GM12872 (cell line): Measurements from ENCODE around the gene OSTC.

Experiments
- TF ChIP-seq, protein P1 (sequence below): IDR thresholded peaks from 3 replicates; pipeline ENCODE4 v1.5.1; 2011; ENCODE audit warnings: low read depth, mild to moderate bottlenecking, low read length, moderate library complexity; ENCODE audit not compliant: insufficient read depth

OSTC gene

DNA sequence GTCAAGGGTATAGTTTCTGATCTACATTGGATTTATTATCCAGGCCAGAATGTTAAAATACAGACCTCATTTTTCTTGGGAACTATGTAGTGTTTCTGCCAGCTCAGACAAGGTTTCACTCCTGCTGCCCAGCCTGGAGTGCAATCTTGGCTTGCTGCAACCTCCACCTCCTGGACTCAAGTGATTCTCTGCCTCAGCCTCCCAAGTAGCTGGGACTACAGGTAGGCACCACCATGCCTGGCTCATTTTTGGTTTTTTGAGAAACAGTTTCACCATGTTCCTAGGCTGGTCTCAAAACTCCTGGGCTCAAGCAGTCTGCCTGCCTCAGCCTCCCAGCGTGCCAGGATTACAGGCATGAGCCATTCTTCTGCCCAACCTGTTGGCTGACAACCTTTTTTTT lies 24.3 kb upstream of the OSTC start:
- TF ChIP-seq, protein P1, sequence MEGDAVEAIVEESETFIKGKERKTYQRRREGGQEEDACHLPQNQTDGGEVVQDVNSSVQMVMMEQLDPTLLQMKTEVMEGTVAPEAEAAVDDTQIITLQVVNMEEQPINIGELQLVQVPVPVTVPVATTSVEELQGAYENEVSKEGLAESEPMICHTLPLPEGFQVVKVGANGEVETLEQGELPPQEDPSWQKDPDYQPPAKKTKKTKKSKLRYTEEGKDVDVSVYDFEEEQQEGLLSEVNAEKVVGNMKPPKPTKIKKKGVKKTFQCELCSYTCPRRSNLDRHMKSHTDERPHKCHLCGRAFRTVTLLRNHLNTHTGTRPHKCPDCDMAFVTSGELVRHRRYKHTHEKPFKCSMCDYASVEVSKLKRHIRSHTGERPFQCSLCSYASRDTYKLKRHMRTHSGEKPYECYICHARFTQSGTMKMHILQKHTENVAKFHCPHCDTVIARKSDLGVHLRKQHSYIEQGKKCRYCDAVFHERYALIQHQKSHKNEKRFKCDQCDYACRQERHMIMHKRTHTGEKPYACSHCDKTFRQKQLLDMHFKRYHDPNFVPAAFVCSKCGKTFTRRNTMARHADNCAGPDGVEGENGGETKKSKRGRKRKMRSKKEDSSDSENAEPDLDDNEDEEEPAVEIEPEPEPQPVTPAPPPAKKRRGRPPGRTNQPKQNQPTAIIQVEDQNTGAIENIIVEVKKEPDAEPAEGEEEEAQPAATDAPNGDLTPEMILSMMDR, result no peak

DNA sequence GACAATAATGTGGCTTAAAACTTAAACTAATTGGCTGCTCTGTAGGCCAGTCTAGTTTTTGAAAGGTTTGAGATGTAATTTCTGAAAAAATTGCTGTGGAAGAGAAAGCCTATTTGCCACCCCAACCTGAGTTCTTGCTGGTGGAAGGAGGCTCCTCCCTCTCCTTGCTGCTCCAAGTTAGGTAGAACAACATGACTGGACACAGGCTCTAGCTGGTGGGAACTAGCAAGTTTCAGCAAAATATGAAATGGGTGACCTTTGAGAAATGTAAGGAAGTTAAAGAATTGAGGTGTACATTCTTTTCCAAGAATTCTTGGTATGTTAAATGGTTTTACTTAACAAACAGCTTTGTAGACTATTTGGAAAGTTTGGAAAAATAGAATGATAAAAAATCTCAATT lies 22.0 kb upstream of the OSTC start:
- TF ChIP-seq, protein P1, result no peak

DNA sequence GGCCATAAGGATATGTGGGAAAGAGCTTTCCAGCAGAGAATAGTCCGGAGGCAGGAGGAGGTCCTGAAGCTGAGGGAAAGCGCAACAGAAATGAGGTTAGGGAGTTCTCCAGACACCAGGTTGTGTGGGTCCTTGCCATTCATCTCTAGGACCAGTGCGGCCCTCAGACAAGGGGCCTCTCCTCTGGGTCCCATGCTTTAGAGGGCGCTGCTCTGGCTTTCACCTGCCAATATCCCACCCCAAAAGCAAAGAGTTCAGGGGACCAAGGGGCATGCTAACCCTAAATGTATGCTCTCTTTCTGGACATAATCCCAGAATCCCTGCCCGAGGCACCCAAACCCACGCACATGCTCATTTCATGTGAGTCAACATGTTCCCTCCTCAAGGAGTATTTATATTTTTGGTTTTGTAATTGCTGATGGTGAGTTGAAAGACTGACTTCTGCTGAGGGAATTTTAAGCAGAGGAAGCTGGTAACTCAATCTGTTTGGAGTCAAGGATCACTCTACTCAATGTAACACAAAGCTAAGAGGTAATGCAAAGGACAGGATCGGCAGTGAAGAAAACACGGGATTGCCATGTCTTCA lies 15.2 kb upstream of the OSTC start:
- TF ChIP-seq, protein P1, result no peak

DNA sequence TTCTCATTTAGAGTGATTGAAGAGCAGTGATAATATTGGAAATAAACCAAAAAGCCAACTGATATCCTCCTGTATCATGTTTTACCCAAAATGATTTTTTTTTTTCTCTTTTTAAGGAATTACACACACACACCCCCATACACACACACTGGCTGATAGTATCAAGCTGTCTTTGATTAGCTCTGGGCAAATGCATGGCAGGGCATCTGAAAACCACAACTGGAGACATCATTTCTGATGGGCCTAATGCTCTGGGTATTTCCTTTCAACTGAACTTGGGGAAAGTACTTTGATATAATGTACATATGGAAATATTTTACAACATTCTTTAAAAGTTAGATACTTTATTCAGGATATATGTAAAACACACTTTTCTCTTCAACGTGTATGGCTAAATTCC lies 14.2 kb upstream of the OSTC start:
- TF ChIP-seq, protein P1, result no peak

DNA sequence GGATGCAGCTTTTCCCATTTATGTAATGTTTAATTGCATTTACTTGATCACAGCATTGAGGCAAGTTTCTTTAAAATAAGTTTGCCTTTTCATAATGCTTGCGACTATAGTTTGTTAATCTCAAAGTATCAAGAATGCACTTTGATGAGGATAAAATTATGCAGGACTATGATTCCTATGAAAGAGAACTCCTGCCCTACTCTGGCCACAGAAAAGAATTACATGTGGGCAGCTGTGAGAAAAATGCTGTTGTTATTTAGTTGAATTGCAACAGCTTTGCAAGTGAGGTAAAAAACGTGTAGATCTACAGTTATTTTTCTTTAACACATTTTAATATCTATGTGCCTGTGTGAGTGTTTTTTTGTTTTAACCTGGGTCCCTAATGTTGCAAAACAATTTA lies 12.5 kb upstream of the OSTC start:
- TF ChIP-seq, protein P1, result no peak

DNA sequence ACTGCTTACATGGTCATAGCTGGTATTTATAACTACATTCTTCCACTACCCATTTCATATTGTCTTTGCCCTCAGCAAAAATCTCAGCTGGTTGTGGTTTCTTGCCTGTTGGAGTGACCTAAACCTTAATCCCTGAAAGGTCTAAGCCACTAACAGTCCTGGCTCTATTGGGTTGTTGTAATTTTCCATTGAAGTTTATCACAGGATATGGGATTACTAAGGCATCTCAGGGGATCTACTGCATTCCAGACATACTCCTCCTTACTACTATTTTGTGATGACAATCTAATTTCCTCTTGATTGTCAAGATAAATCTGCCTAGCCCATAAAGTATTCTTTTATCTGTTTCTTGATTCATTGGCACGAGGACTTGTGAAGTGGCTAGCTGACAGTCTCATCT lies 6.2 kb upstream of the OSTC start:
- TF ChIP-seq, protein P1, result no peak

DNA sequence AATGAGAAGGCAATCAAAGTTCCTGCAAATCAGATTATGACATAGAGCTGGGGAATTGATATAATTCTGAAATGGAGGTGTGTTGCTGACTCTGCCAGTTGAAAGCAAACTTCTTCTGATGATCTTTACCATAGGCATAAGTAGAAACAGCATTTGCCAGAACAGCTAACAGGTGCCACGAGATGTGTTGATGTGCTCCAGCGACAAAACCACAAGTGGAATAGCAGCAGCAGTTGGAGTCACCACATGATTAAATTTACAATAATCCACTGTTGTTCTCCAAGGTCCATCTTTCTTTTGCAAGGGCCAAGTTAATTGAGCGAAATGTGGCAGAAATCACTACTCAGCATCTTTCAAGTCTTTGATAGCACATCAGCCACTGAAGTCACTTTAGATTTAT lies 3.7 kb upstream of the OSTC start:
- TF ChIP-seq, protein P1, result no peak
